Panc1 (cell line): ENCODE results near the gene SDK2. TPM values are rescaled to one million over a fixed set of nuclear protein-coding genes. Genes with fewer than 3 reads are reported as not detected.

ENCODE experiments used
- ATAC-seq: fragments of 200-7000 bp; cut with Tn5 transposase; 2 replicates; pipeline ENCODE4 v1.9.1; 2020; ENCODE audit warnings: mild to moderate bottlenecking, moderate library complexity
- BruUV-seq: library from RNA; stranded (reverse); fragments of 400-500 nt; replicated peaks from 2 replicates; lab custom pipeline; 2021; lab: Mats Ljungman, UMichigan
- CTCF ChIA-PET: fragments of 300-600 bp; sonication (Branson Sonifier 250); formaldehyde crosslinking; loops from one replicate; lab custom pipeline; 2022; ENCODE audit warnings: antibody characterized with exemption; lab: Charles Lee
- POLR2A ChIA-PET: fragments of 300-600 bp; sonication (Branson Sonifier 250); formaldehyde crosslinking; loops from one replicate; lab custom pipeline; 2022; ENCODE audit warnings: antibody characterized with exemption; lab: Charles Lee
- DNase-seq: peaks from one replicate; pipeline ENCODE4 v3.0.0-alpha.2; 2010; ENCODE audit warnings: low read depth, low spot score
- H3K27ac ChIP-seq: 2 replicates; pipeline ENCODE4 v1.5.1; 2011; ENCODE audit warnings: mild to moderate bottlenecking, low read length, inconsistent platforms
- H3K27me3 ChIP-seq: fragments of 200-500 bp; sonication (Bioruptor generic); 2 replicates; pipeline ENCODE4 v1.6.0; 2014; ENCODE audit warnings: low read length, inconsistent platforms; ENCODE audit not compliant: control insufficient read depth, insufficient read depth
- H3K36me3 ChIP-seq: fragments of 200-500 bp; sonication (Bioruptor generic); 2 replicates; pipeline ENCODE4 v1.5.1; 2014; ENCODE audit warnings: inconsistent platforms, mild to moderate bottlenecking, low read length, moderate library complexity; ENCODE audit not compliant: control insufficient read depth, insufficient read depth
- H3K4me1 ChIP-seq: 2 replicates; pipeline ENCODE4 v1.5.1; 2011; ENCODE audit warnings: inconsistent platforms, mild to moderate bottlenecking, low read length, moderate library complexity; ENCODE audit not compliant: control insufficient read depth, insufficient read depth
- H3K4me3 ChIP-seq, 2 experiments: 2 replicates each; pipeline ENCODE4 v1.5.1; 2011 to 2012; ENCODE audit warnings: low read depth in 2 of 2, low read length in 2 of 2, mild to moderate bottlenecking in 2 of 2, inconsistent platforms in 1 of 2, moderate library complexity in 1 of 2
- H3K9me3 ChIP-seq: fragments of 200-500 bp; sonication (Bioruptor generic); 2 replicates; pipeline ENCODE4 v1.5.1; 2014; ENCODE audit warnings: low read depth, mild to moderate bottlenecking, inconsistent platforms, low read length, moderate library complexity; ENCODE audit not compliant: control insufficient read depth, insufficient read depth
- CTCF ChIP-seq: fragments of 450-650 bp; IDR thresholded peaks from 2 replicates; pipeline ENCODE4 v1.5.1; 2017; ENCODE audit warnings: mild to moderate bottlenecking
- POLR2AphosphoS5 ChIP-seq: IDR thresholded peaks from 2 replicates; pipeline ENCODE4 v1.6.1; 2012; ENCODE audit warnings: mild to moderate bottlenecking, low read depth, low read length, moderate library complexity
- SIN3A ChIP-seq: IDR thresholded peaks from 2 replicates; pipeline ENCODE4 v1.6.1; 2012; ENCODE audit warnings: low read depth, mild to moderate bottlenecking, low read length, moderate library complexity, borderline replicate concordance; ENCODE audit not compliant: insufficient read depth
- TCF7L2 ChIP-seq: IDR thresholded peaks from 2 replicates; pipeline ENCODE4 v1.6.1; 2011; ENCODE audit warnings: mild to moderate bottlenecking, low read depth, low read length, inconsistent platforms
- in situ Hi-C: cut with HindIII; loops from 2 replicates; pipeline ENCODE4 v1.10.0; 2016; ENCODE audit warnings: low sequenced_read_pairs, low pct_unique_long_range_greater_than_20kb
- intact Hi-C: fragments of 100-400 bp; cut with micrococcal nuclease; formaldehyde crosslinking; loops from one replicate; pipeline ENCODE4 v1.10.0; 2022; ENCODE audit not compliant: unreplicated experiment
- total RNA-seq: library from RNA; stranded (reverse); gene quantifications from one replicate; pipeline ENCODE4 v1.2.1, GENCODE V29; 2021; ENCODE audit not compliant: unreplicated experiment
- TF ChIP-seq, protein P1 (sequence below), 2 experiments: IDR thresholded peaks; 2 replicates each; pipeline ENCODE4 v1.6.1; 2011 to 2012; ENCODE audit warnings: low read depth in 2 of 2, control low read depth in 1 of 2, low read length in 1 of 2, mild to moderate bottlenecking in 1 of 2, moderate library complexity in 1 of 2; ENCODE audit not compliant: insufficient read depth in 1 of 2

The SDK2 gene
- total RNA-seq, 1 experiment from 2014 or later, result 0.41 TPM

DNA sequence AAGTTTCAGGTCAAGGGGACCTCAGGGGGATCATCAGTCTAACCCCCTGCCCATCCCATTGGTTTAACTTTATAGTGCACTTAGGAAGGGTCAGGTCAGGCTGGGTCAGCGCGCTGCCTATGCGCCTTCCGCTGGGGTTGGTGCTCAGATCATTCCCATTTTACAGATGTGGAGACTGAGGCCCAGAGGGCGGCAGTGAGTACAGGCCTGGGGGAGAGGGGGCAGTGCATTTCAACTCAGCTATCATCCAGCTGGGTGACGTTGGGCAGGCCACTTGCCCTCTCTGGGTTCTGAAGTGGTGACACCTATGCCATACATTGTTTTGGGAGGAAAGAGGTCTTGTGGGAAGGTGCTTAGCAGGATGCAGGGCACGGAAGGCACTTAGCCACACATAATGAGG is 204.6 kb downstream of the SDK2 start:
- in situ Hi-C loops, result no loop called here
- intact Hi-C loops, result no loop called here
- no peaks in the 10 kb centered on the region for H3K4me1 ChIP-seq

DNA sequence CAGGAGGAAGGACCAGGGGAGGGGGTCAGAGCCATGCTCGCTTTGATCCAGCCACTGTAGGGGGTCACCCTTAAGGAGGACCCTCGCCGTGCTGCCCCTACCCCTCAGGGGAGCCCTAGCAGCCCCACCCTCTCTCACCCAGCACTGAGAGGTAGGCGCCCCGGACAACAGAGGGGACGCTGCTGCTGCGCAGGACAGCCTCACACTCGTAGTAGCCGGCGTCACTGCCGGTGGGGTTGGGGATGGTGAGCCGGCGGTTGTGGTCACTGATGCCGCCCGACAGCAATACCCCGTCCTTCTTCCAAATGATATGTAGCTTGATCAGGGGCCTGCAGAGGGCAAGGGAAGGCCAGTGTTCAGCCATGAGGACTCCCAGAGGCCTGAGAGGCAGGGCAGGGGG is 206.4 kb downstream of the SDK2 start:
- no peak overlapping the region for H3K4me3 ChIP-seq
- in situ Hi-C loops, result no loop called here
- ATAC-seq (no peak), DNase-seq (no peak)
- no peaks in the 10 kb centered on the region for H3K36me3 ChIP-seq
- intact Hi-C loops, result no loop called here
- BruUV-seq, result no TSS peak
- no peaks in the 10 kb centered on the region for H3K9me3 ChIP-seq
- no peak for TF ChIP-seq TCF7L2
- TF ChIP-seq CTCF, result no peak
- TF ChIP-seq, protein P1, sequence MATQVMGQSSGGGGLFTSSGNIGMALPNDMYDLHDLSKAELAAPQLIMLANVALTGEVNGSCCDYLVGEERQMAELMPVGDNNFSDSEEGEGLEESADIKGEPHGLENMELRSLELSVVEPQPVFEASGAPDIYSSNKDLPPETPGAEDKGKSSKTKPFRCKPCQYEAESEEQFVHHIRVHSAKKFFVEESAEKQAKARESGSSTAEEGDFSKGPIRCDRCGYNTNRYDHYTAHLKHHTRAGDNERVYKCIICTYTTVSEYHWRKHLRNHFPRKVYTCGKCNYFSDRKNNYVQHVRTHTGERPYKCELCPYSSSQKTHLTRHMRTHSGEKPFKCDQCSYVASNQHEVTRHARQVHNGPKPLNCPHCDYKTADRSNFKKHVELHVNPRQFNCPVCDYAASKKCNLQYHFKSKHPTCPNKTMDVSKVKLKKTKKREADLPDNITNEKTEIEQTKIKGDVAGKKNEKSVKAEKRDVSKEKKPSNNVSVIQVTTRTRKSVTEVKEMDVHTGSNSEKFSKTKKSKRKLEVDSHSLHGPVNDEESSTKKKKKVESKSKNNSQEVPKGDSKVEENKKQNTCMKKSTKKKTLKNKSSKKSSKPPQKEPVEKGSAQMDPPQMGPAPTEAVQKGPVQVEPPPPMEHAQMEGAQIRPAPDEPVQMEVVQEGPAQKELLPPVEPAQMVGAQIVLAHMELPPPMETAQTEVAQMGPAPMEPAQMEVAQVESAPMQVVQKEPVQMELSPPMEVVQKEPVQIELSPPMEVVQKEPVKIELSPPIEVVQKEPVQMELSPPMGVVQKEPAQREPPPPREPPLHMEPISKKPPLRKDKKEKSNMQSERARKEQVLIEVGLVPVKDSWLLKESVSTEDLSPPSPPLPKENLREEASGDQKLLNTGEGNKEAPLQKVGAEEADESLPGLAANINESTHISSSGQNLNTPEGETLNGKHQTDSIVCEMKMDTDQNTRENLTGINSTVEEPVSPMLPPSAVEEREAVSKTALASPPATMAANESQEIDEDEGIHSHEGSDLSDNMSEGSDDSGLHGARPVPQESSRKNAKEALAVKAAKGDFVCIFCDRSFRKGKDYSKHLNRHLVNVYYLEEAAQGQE (IDR thresholded peaks at IDR 0.05; ENCODE audit: insufficient read depth in 1 of 2, low read depth in 2 of 2, low read length in 1 of 2), result no peak
- TF ChIP-seq SIN3A, result no peak
- TF ChIP-seq POLR2AphosphoS5, result no peak
- H3K27ac ChIP-seq, result no peak overlapping the region
- POLR2A ChIA-PET, result no interaction called here
- H3K4me1 ChIP-seq, result no peaks in the 10 kb centered on the region
- peaks cover 4% of the 10 kb centered on the region; the same call in 1 of the 2 replicates for H3K27me3 ChIP-seq
- CTCF ChIA-PET, result interaction anchor here (0.7 to 0.8 kb wide), 2 partner anchors 9 to 68 kb away, joined by 3 to 4 read pairs; no protein-coding TSS in a partner anchor

More for the DNA sequence above, 204.6 kb downstream of the SDK2 start:
- Histone ChIP-seq H3K4me3 (no peak overlapping the region), H3K9me3 (no peaks in the 10 kb centered on the region), H3K27ac (no peak overlapping the region), H3K27me3 (peaks cover 4% of the 10 kb centered on the region; the same call in 1 of the 2 replicates), H3K36me3 (no peaks in the 10 kb centered on the region)
- TF ChIP-seq POLR2AphosphoS5 (no peak), TCF7L2 (no peak), SIN3A (no peak), CTCF (no peak)
- TF ChIP-seq, protein P1 (IDR thresholded peaks at IDR 0.05; ENCODE audit: insufficient read depth in 1 of 2, low read depth in 2 of 2, low read length in 1 of 2), result no peak
- ATAC-seq, result no peak
- no TSS peak for BruUV-seq
- ChIA-PET POLR2A (no interaction called here), CTCF (no interaction called here)
- no peak for DNase-seq
